ENCODE measurements around the gene CFAP46. TPM values are rescaled to one million over a fixed set of nuclear protein-coding genes. Genes with fewer than 3 reads are reported as not detected.
"Not testable (repeated sequence)": the region's sequence is repeated elsewhere in the genome, so short reads cannot be mapped to it uniquely, and the experiment has no call there.

The CFAP46 gene
- polyA plus RNA-seq, 3 donors: 0.07 TPM; not detected in 2

DNA sequence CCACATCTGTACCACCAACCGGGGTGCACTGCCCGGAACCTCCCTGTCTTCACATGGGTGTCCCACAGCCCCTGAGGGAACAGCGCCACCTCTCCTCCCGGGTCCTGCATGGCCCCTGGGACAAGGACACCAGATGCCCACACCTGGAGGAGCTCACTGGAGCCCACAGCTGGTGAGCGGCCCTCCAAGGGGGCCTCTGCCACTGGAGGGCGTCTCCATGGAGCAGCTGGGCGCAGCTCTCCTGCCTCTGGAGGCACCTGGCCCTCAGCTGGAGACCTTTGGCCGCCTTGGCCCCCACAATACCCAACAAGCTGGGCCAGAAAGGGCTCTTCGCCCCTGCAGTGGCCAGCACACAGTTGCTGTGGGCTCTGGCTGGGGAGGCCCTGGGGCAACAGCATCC lies 149.2 kb downstream of the CFAP46 start:
- H3K27me3 ChIP-seq (ENCODE audit: control insufficient read depth in 2 of 2, insufficient read depth in 2 of 2, low read length in 2 of 2): peaks cover 0 to 23% of the 10 kb centered on the region in 2 donors
- H3K36me3 Mint-ChIP-seq: no peaks in the 10 kb centered on the region
- 92% methylated on average over 9 of the region's 9 CpGs for WGBS (ENCODE audit: insufficient coverage)

DNA sequence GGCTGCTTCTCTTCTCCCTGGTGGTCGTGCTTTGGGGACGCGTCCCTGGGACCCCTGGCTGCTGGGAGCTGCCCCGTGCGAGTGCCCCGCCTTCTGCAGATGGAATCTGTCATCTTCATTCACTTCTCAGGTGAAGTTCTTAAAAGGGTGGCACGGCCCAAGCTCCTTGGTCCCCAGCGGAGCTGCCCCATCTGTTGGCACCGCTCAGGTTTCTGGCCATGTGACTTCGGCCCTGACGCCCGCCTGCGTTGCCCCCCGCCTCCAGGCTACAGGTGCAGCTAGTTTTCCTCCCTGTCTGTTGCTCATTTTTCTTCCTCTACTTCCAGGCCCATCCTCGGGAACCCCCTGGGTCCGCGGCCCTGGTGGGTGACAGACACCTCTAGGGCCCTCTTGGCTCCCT lies 149.6 kb downstream of the CFAP46 start:
- Histone ChIP-seq H3K4me2 (replicated peaks; ENCODE audit: extremely low read depth, low read length, poor library complexity, severe bottlenecking) (no peak overlapping the region), H3K27me3 (ENCODE audit: control insufficient read depth in 2 of 2, insufficient read depth in 2 of 2, low read length in 2 of 2) (peaks cover 0 to 27% of the 10 kb centered on the region in 2 donors), H3K4me3 (replicated peaks in 1 of 3; ENCODE audit: low read depth in 2 of 3, low read length in 3 of 3) (no peak overlapping the region), H3K4me1 (ENCODE audit: control insufficient read depth in 1 of 2, insufficient read depth in 2 of 2, low read length in 2 of 2) (no peaks in the 10 kb centered on the region), H3K9me3 (replicated peaks in 1 of 2; ENCODE audit: control insufficient read depth in 1 of 2, insufficient read depth in 1 of 2, low read length in 2 of 2) (no peaks in the 10 kb centered on the region), H3K27ac (ENCODE audit: low read depth in 1 of 2, low read length in 2 of 2) (no peak overlapping the region), H4K20me1 (ENCODE audit: insufficient read depth, low read length) (no peaks in the 10 kb centered on the region), H3K36me3 (replicated peaks in 1 of 2; ENCODE audit: control insufficient read depth in 1 of 2, insufficient read depth in 2 of 2, low read length in 2 of 2) (no peaks in the 10 kb centered on the region), H3K79me2 (ENCODE audit: insufficient read depth, low read length) (no peaks in the 10 kb centered on the region), H2AFZ (ENCODE audit: insufficient read depth, low read depth, low read length, poor library complexity, severe bottlenecking) (no peak overlapping the region), H3K9ac (ENCODE audit: insufficient read depth, low read length, poor library complexity, severe bottlenecking) (no peak overlapping the region)
- 89% methylated on average over 17 of the region's 17 CpGs for WGBS (ENCODE audit: insufficient coverage)
- TF ChIP-seq, protein P1, sequence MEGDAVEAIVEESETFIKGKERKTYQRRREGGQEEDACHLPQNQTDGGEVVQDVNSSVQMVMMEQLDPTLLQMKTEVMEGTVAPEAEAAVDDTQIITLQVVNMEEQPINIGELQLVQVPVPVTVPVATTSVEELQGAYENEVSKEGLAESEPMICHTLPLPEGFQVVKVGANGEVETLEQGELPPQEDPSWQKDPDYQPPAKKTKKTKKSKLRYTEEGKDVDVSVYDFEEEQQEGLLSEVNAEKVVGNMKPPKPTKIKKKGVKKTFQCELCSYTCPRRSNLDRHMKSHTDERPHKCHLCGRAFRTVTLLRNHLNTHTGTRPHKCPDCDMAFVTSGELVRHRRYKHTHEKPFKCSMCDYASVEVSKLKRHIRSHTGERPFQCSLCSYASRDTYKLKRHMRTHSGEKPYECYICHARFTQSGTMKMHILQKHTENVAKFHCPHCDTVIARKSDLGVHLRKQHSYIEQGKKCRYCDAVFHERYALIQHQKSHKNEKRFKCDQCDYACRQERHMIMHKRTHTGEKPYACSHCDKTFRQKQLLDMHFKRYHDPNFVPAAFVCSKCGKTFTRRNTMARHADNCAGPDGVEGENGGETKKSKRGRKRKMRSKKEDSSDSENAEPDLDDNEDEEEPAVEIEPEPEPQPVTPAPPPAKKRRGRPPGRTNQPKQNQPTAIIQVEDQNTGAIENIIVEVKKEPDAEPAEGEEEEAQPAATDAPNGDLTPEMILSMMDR (IDR thresholded peaks at IDR 0.05): no peak
- peak overlapping the region in 1 of 7 donors; percentile 33 for H3K27ac Mint-ChIP-seq
- peaks cover 0 to 9% (median 0%) of the 10 kb centered on the region in 7 donors for H3K9me3 Mint-ChIP-seq
- no peak overlapping the region for H3K4me3 Mint-ChIP-seq
- DNase-seq: no peak
- H3K4me1 Mint-ChIP-seq: no peaks in the 10 kb centered on the region
- H3K36me3 Mint-ChIP-seq: no peaks in the 10 kb centered on the region
- peaks cover 17 to 43% (median 31%) of the 10 kb centered on the region in 3 donors for H3K27me3 Mint-ChIP-seq (ENCODE audit: low read depth in 3 of 3)
- intact Hi-C loops (cut with micrococcal nuclease): no loop called here

More for the DNA sequence above, 149.2 kb downstream of the CFAP46 start:
- Mint-ChIP-seq H3K4me3 (no peak overlapping the region), H3K9me3 (peaks cover 0 to 9% (median 0%) of the 10 kb centered on the region in 7 donors), H3K27me3 (ENCODE audit: low read depth in 3 of 3) (peaks cover 17 to 39% (median 27%) of the 10 kb centered on the region in 3 donors), H3K4me1 (no peaks in the 10 kb centered on the region), H3K27ac (no peak overlapping the region)
- Histone ChIP-seq H3K4me3 (replicated peaks in 1 of 3; ENCODE audit: low read depth in 2 of 3, low read length in 3 of 3) (no peak overlapping the region), H3K9ac (ENCODE audit: insufficient read depth, low read length, poor library complexity, severe bottlenecking) (no peak overlapping the region), H3K27ac (ENCODE audit: low read depth in 1 of 2, low read length in 2 of 2) (no peak overlapping the region), H2AFZ (ENCODE audit: insufficient read depth, low read depth, low read length, poor library complexity, severe bottlenecking) (no peak overlapping the region), H3K9me3 (replicated peaks in 1 of 2; ENCODE audit: control insufficient read depth in 1 of 2, insufficient read depth in 1 of 2, low read length in 2 of 2) (no peaks in the 10 kb centered on the region), H3K4me2 (replicated peaks; ENCODE audit: extremely low read depth, low read length, poor library complexity, severe bottlenecking) (no peak overlapping the region), H4K20me1 (ENCODE audit: insufficient read depth, low read length) (no peaks in the 10 kb centered on the region), H3K79me2 (ENCODE audit: insufficient read depth, low read length) (no peaks in the 10 kb centered on the region), H3K4me1 (ENCODE audit: control insufficient read depth in 1 of 2, insufficient read depth in 2 of 2, low read length in 2 of 2) (no peaks in the 10 kb centered on the region), H3K36me3 (replicated peaks in 1 of 2; ENCODE audit: control insufficient read depth in 1 of 2, insufficient read depth in 2 of 2, low read length in 2 of 2) (no peaks in the 10 kb centered on the region)
- intact Hi-C loops (cut with micrococcal nuclease): no loop called here
- TF ChIP-seq, protein P1 (IDR thresholded peaks at IDR 0.05): no peak
- no peak for DNase-seq

DNA sequence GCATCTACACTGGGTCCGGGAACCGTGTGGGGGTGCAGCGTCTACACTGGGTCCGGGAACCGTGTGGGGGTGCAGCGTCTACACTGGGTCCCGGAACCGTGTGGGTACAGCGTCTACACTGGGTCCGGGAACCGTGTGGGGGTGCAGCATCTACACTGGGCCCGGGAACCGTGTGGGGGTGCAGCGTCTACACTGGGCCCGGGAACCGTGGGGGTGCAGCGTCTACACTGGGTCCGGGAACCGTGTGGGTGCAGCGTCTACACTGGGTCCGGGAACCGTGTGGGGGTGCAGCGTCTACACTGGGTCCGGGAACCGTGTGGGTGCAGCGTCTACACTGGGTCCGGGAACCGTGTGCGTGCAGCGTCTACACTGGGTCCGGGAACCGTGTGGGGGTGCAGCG lies 150.3 kb downstream of the CFAP46 start:
- H3K27ac Mint-ChIP-seq; H3K36me3 ChIP-seq (replicated peaks in 1 of 2; ENCODE audit: control insufficient read depth in 1 of 2, insufficient read depth in 2 of 2, low read length in 2 of 2); H3K79me2 ChIP-seq (ENCODE audit: insufficient read depth, low read length); H3K4me2 ChIP-seq (replicated peaks; ENCODE audit: extremely low read depth, low read length, poor library complexity, severe bottlenecking); H3K9me3 Mint-ChIP-seq; H2AFZ ChIP-seq (ENCODE audit: insufficient read depth, low read depth, low read length, poor library complexity, severe bottlenecking); H3K9ac ChIP-seq (ENCODE audit: insufficient read depth, low read length, poor library complexity, severe bottlenecking); DNase-seq; H3K4me1 ChIP-seq (ENCODE audit: control insufficient read depth in 1 of 2, insufficient read depth in 2 of 2, low read length in 2 of 2); H3K4me1 Mint-ChIP-seq; H3K27ac ChIP-seq (ENCODE audit: low read depth in 1 of 2, low read length in 2 of 2); H3K4me3 Mint-ChIP-seq; H4K20me1 ChIP-seq (ENCODE audit: insufficient read depth, low read length); intact Hi-C loops (cut with micrococcal nuclease); H3K36me3 Mint-ChIP-seq; H3K4me3 ChIP-seq (replicated peaks in 1 of 3; ENCODE audit: low read depth in 2 of 3, low read length in 3 of 3); H3K9me3 ChIP-seq (replicated peaks in 1 of 2; ENCODE audit: control insufficient read depth in 1 of 2, insufficient read depth in 1 of 2, low read length in 2 of 2): not testable (repeated sequence)
- H3K27me3 ChIP-seq (ENCODE audit: control insufficient read depth in 2 of 2, insufficient read depth in 2 of 2, low read length in 2 of 2): peaks cover 0 to 28% of the 10 kb centered on the region in 2 donors
- WGBS (ENCODE audit: insufficient coverage): 95% methylated on average over 11 of the region's 33 CpGs
- H3K27me3 Mint-ChIP-seq (ENCODE audit: low read depth in 3 of 3): peaks cover 17 to 49% (median 31%) of the 10 kb centered on the region in 3 donors

All from CD14-positive monocyte (primary cell).